NCI-H510A treated with DMSO at 0.1 percent for 48 hours (cell line): Measurements from ENCODE around the gene TBL1Y.
"Not testable (repeated sequence)": the region's sequence is repeated elsewhere in the genome, so short reads cannot be mapped to it uniquely, and the experiment has no call there.

ENCODE experiments used
- DNase-seq: peaks from one replicate; lab custom pipeline; 2025; lab: John Stamatoyannopoulos, UW

TBL1Y gene

GRCh38 chrY:6910372-6911252 is at the start of gene TBL1Y:
Gene TBL1Y, plus strand, starts transcription at chrY:6910697. Its CDS starts 114,388 bp downstream, at chrY:7025085.
- DNase-seq = no peak

- no peak for DNase-seq
Measured at GRCh38 chrY:6894496-6894895, 16.0 kb upstream of the TBL1Y start.

GRCh38 chrY:6895236-6895635 is 15.3 kb upstream of the TBL1Y start:
- DNase-seq = no peak

GRCh38 chrY:6902116-6902515 is 8.4 kb upstream of the TBL1Y start:
- DNase-seq = not testable (repeated sequence)

GRCh38 chrY:6907591-6907990 is 2.9 kb upstream of the TBL1Y start:
- no peak for DNase-seq

GRCh38 chrY:6908021-6908420 is 2.5 kb upstream of the TBL1Y start:
- not testable (repeated sequence) for DNase-seq

- no peak for DNase-seq
Measured at GRCh38 chrY:6909118-6909521, 1.4 kb upstream of the TBL1Y start.

GRCh38 chrY:6909856-6910255 is 641 bp upstream of the TBL1Y start:
- no peak for DNase-seq

GRCh38 chrY:6911253-6911881 is 870 bp downstream of the TBL1Y start, which contains the start of gene AMELY:
Gene AMELY, minus strand, starts transcription at chrY:6911752. Its CDS starts 39,144 bp downstream, at chrY:6872608.
- DNase-seq = no peak

- no peak for DNase-seq
Measured at GRCh38 chrY:6913362-6913761, 2.9 kb downstream of the TBL1Y start.

GRCh38 chrY:6921061-6921460 is 10.6 kb downstream of the TBL1Y start:
- no peak for DNase-seq

GRCh38 chrY:6928265-6928664 is 17.8 kb downstream of the TBL1Y start:
- DNase-seq = no peak

GRCh38 chrY:6929237-6929636 is 18.7 kb downstream of the TBL1Y start:
- no peak for DNase-seq

- DNase-seq = no peak
Measured at GRCh38 chrY:6931779-6932396, 21.4 kb downstream of the TBL1Y start.

- no peak for DNase-seq
Measured at GRCh38 chrY:6935497-6935896, 25.0 kb downstream of the TBL1Y start.

- DNase-seq = no peak
Measured at GRCh38 chrY:6947695-6948094, 37.2 kb downstream of the TBL1Y start.

GRCh38 chrY:6948378-6948777 is 37.9 kb downstream of the TBL1Y start:
- no peak for DNase-seq

- DNase-seq = no peak
Measured at GRCh38 chrY:6949947-6950346, 39.5 kb downstream of the TBL1Y start.

GRCh38 chrY:6964732-6965131 is 54.2 kb downstream of the TBL1Y start:
- DNase-seq = no peak

- no peak for DNase-seq
Measured at GRCh38 chrY:6966521-6966920, 56.0 kb downstream of the TBL1Y start.

GRCh38 chrY:6967736-6968135 is 57.2 kb downstream of the TBL1Y start:
- no peak for DNase-seq

- DNase-seq = no peak
Measured at GRCh38 chrY:6968191-6968590, 57.7 kb downstream of the TBL1Y start.
